DOHH2 (cell line): Measurements from ENCODE around the gene SH3RF3.

Experiments used
- H3F3A ChIP-seq: fragments of 200-600 bp; sonication (generic), shearing (Covaris generic); 2 replicates; pipeline ENCODE4 v1.6.0; 2016; ENCODE audit warnings: antibody characterized with exemption, mild to moderate bottlenecking; ENCODE audit not compliant: control insufficient read depth, insufficient read depth
- H3K27ac ChIP-seq: fragments of 200-600 bp; sonication (generic); 2 replicates; pipeline ENCODE4 v1.5.1; 2014; ENCODE audit warnings: low read depth, mild to moderate bottlenecking, low read length, moderate library complexity
- H3K27me3 ChIP-seq: fragments of 200-600 bp; sonication (generic); 2 replicates; pipeline ENCODE4 v1.6.1; 2014; ENCODE audit warnings: mild to moderate bottlenecking, low read length, mixed read lengths; ENCODE audit not compliant: control insufficient read depth
- H3K36me3 ChIP-seq: fragments of 200-600 bp; sonication (generic); 2 replicates; pipeline ENCODE4 v1.6.1; 2014; ENCODE audit warnings: mild to moderate bottlenecking, low read length, moderate library complexity, mixed read lengths; ENCODE audit not compliant: control insufficient read depth
- H3K4me1 ChIP-seq: fragments of 200-600 bp; sonication (generic); 2 replicates; pipeline ENCODE4 v1.6.1; 2014; ENCODE audit warnings: mild to moderate bottlenecking, low read length, mixed read lengths; ENCODE audit not compliant: control insufficient read depth
- H3K4me2 ChIP-seq: fragments of 200-600 bp; sonication (generic); 2 replicates; pipeline ENCODE4 v1.6.0; 2014; ENCODE audit warnings: mild to moderate bottlenecking, low read length, moderate library complexity
- H3K4me3 ChIP-seq: fragments of 200-600 bp; sonication (generic); 2 replicates; pipeline ENCODE4 v1.5.1; 2014; ENCODE audit warnings: mild to moderate bottlenecking, low read length, mixed read lengths
- H3K79me2 ChIP-seq: fragments of 200-600 bp; sonication (generic); 2 replicates; pipeline ENCODE4 v1.6.1; 2014; ENCODE audit warnings: mild to moderate bottlenecking, low read length, mixed read lengths; ENCODE audit not compliant: control insufficient read depth
- H3K9me2 ChIP-seq: fragments of 200-600 bp; sonication (generic); replicated peaks from 2 replicates; pipeline ENCODE4 v1.6.1; 2014; ENCODE audit warnings: mild to moderate bottlenecking, low read length, mixed read lengths; ENCODE audit not compliant: control insufficient read depth
- H3K9me3 ChIP-seq: fragments of 200-600 bp; sonication (generic); 2 replicates; pipeline ENCODE4 v1.6.1; 2014; ENCODE audit warnings: antibody characterized with exemption, low read length, mixed read lengths; ENCODE audit not compliant: control insufficient read depth, insufficient read depth
- H4K20me1 ChIP-seq: fragments of 200-600 bp; sonication (generic); 2 replicates; pipeline ENCODE4 v1.6.0; 2014; ENCODE audit warnings: low read depth, mild to moderate bottlenecking, antibody characterized with exemption, low read length, moderate library complexity; ENCODE audit not compliant: control insufficient read depth, insufficient read depth
- CTCF ChIP-seq: fragments of 200-600 bp; sonication (generic); IDR thresholded peaks from one replicate; pipeline ENCODE4 v1.5.1; 2014; ENCODE audit warnings: antibody characterized with exemption, mild to moderate bottlenecking, low read depth, low read length; ENCODE audit not compliant: poor library complexity, severe bottlenecking
- EZH2phosphoT487 ChIP-seq: fragments of 200-600 bp; sonication (generic); IDR thresholded peaks from 2 replicates; pipeline ENCODE4 v1.6.1; 2017; ENCODE audit warnings: borderline replicate concordance, mild to moderate bottlenecking, antibody characterized with exemption, low read length, moderate library complexity, mixed read lengths

SH3RF3 gene

GRCh38 chr2:109466674-109467575, 337.9 kb downstream of the SH3RF3 start:
- Histone ChIP-seq H3K4me3 (no peak overlapping the region), H3K9me2 (no peaks in the 10 kb centered on the region), H3K36me3 (no peaks in the 10 kb centered on the region), H3K4me1 (peaks cover 4% of the 10 kb centered on the region; the same call in 1 of the 2 replicates), H3K4me2 (no peak overlapping the region), H3K27me3 (no peaks in the 10 kb centered on the region), H3F3A (no peaks in the 10 kb centered on the region), H3K79me2 (no peaks in the 10 kb centered on the region), H4K20me1 (no peaks in the 10 kb centered on the region), H3K9me3 (no peaks in the 10 kb centered on the region), H3K27ac (no peak overlapping the region)
- TF ChIP-seq EZH2phosphoT487 (no peak), CTCF (no peak)

- H3K9me3 ChIP-seq, result no peaks in the 10 kb centered on the region
- TF ChIP-seq EZH2phosphoT487 (no peak), CTCF (no peak)
- H3K4me3 ChIP-seq, result no peak overlapping the region
- H3K4me1 ChIP-seq, result peaks cover 4% of the 10 kb centered on the region; the same call in 1 of the 2 replicates
- H3K79me2 ChIP-seq, result no peaks in the 10 kb centered on the region
- H3K27me3 ChIP-seq, result no peaks in the 10 kb centered on the region
- no peaks in the 10 kb centered on the region for H3K36me3 ChIP-seq
- no peaks in the 10 kb centered on the region for H3F3A ChIP-seq
- H3K27ac ChIP-seq, result no peak overlapping the region
- H4K20me1 ChIP-seq, result no peaks in the 10 kb centered on the region
- H3K9me2 ChIP-seq, result no peaks in the 10 kb centered on the region
- H3K4me2 ChIP-seq, result no peak overlapping the region
These were observed 338.7 kb downstream of the SH3RF3 start for GRCh38 chr2:109467701-109468100.

GRCh38 chr2:109468893-109469292, 339.9 kb downstream of the SH3RF3 start:
- H3K36me3 ChIP-seq, result no peaks in the 10 kb centered on the region
- H4K20me1 ChIP-seq, result no peaks in the 10 kb centered on the region
- peaks cover 4% of the 10 kb centered on the region; the same call in 1 of the 2 replicates for H3K4me1 ChIP-seq
- no peaks in the 10 kb centered on the region for H3K9me3 ChIP-seq
- TF ChIP-seq EZH2phosphoT487 (no peak), CTCF (no peak)
- no peaks in the 10 kb centered on the region for H3F3A ChIP-seq
- H3K4me3 ChIP-seq, result no peak overlapping the region
- no peak overlapping the region for H3K27ac ChIP-seq
- no peaks in the 10 kb centered on the region for H3K79me2 ChIP-seq
- no peak overlapping the region for H3K4me2 ChIP-seq
- H3K27me3 ChIP-seq, result no peaks in the 10 kb centered on the region
- H3K9me2 ChIP-seq, result no peaks in the 10 kb centered on the region
